Testis (tissue), 3 donors: ENCODE measurements around the gene PNLIP. TPM values are rescaled to one million over a fixed set of nuclear protein-coding genes. Genes with fewer than 3 reads are reported as not detected.

Experiments used
- DNase-seq: peaks from one replicate; pipeline ENCODE4 v3.0.0-alpha.2; 2019
- H3K27ac ChIP-seq, 2 donors: fragments of 200-600 bp; sonication (generic); one replicate each; pipeline ENCODE4 v1.5.1; 2019
- H3K27me3 ChIP-seq: fragments of 200-600 bp; sonication (generic); one replicate; pipeline ENCODE4 v1.5.1; 2019
- H3K36me3 ChIP-seq: fragments of 200-600 bp; sonication (generic); one replicate; pipeline ENCODE4 v1.5.1; 2017; ENCODE audit warnings: low read depth; ENCODE audit errors: missing control alignments
- H3K4me1 ChIP-seq: fragments of 200-600 bp; sonication (generic); one replicate; pipeline ENCODE4 v1.5.1; 2019
- H3K4me3 ChIP-seq, 2 donors: fragments of 200-600 bp; sonication (generic); one replicate each; pipeline ENCODE4 v1.5.1; 2017 to 2019
- H3K9me3 ChIP-seq: fragments of 200-600 bp; sonication (generic); one replicate; pipeline ENCODE4 v1.5.1; 2017
- CTCF ChIP-seq, 3 experiments: fragments of 450-650 bp in 2 of 3; fragments of 200-600 bp in 1 of 3; sonication (generic) in 1 of 3; IDR thresholded peaks; one replicate each; pipeline ENCODE4 v1.5.1; 2016 to 2019; ENCODE audit warnings: antibody characterized with exemption in 3 of 3, mild to moderate bottlenecking in 2 of 3, moderate library complexity in 1 of 3
- POLR2A ChIP-seq: fragments of 450-650 bp; IDR thresholded peaks from one replicate; pipeline ENCODE4 v1.6.1; 2017; ENCODE audit warnings: antibody characterized with exemption, mild to moderate bottlenecking, moderate library complexity
- WGBS, 2 donors: methylation state at CpG; one replicate each; pipeline ENCODE4 v1.1.5; 2018; 5-methylcytosine and 5-hydroxymethylcytosine counted together
- intact Hi-C: fragments of 100-400 bp; cut with DNase I; formaldehyde crosslinking; loops from one replicate; pipeline ENCODE4 v1.15.1; 2023; ENCODE audit warnings: low total_unique reads
- polyA plus RNA-seq: library from polyadenylated mRNA; stranded (reverse); fragments of 350-450 nt; fragmentation: Illumina TruSeq; extraction: RNeasy Lipid Tissue Mini Kit (QIAGEN cat#74804); gene quantifications from one replicate; pipeline ENCODE4 v1.2.3, GENCODE V29; 2014; ENCODE audit warnings: low read depth, low replicate concordance; ENCODE audit not compliant: insufficient read depth
- small RNA-seq, 2 donors: library from RNA; depleted of rRNA; stranded (forward); fragments of <200 nt; gene quantifications; one replicate each; pipeline ENCODE3, GENCODE V24; 2016
- total RNA-seq, 2 donors: library from RNA; depleted of rRNA; stranded (reverse); fragments of >200 nt; gene quantifications; one replicate each; pipeline ENCODE4 v1.2.3, GENCODE V29; 2016

PNLIP gene
- total and polyA plus RNA-seq, 3 donors from 2014 or later: 0.74 TPM; not detected in 2

DNA sequence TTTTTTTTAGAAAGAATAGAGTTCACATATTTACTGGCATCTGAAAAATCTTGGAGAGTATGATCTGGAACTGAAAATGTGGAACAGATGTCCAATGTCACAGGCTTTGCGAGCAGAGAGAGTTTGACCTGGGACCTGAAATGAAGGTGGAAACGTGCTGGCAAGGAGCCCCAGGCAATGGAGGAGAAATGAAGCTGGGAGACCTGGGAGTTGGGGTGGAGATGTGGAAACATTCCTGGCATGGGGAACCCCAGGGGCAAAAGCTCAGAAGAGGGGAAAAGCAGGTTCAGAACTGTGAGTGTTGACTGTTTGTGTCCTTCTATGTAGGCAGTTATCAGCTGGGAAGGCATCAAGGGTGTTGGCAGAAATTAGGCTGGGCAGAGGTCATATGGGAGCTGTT, 67.7 kb downstream of the PNLIP start:
- intact Hi-C loops: no loop called here
- no peaks in the 10 kb centered on the region for H3K36me3 ChIP-seq
- DNase-seq: no peak
- H3K9me3 ChIP-seq: no peaks in the 10 kb centered on the region
- WGBS, 2 donors: 76 to 93% methylated on average over 2 of the region's 2 CpGs
- no peaks in the 10 kb centered on the region for H3K27me3 ChIP-seq
- no peak overlapping the region for H3K27ac ChIP-seq
- TF ChIP-seq POLR2A: no peak
- no peak for TF ChIP-seq CTCF (IDR thresholded peaks at IDR 0.05)
- no peak overlapping the region for H3K4me3 ChIP-seq
- H3K4me1 ChIP-seq: no peaks in the 10 kb centered on the region

DNA sequence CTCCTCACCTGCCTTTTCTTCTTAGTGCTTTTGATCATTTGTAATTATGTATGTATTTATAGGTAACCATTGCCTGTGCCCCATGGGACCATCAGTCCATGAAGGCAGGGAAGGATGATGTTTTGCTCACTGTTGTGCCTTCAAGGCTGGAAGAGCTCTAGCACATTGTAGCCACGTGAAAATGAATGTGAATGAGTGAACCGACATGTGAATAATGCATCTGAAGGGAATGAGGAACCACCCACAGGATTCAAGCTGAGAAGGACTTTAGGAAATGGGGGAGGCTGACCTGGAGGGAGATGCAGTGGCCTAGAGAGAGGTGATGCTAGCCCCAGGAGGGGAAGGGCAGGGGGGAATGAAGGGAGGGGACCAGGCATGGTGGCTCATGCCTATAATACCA, 69.1 kb downstream of the PNLIP start:
- WGBS, 2 donors: 51 to 77% methylated on average over 2 of the region's 2 CpGs
- Histone ChIP-seq H3K27ac (no peak overlapping the region), H3K9me3 (no peaks in the 10 kb centered on the region), H3K4me3 (no peak overlapping the region), H3K4me1 (no peaks in the 10 kb centered on the region), H3K27me3 (no peaks in the 10 kb centered on the region), H3K36me3 (no peaks in the 10 kb centered on the region)
- intact Hi-C loops: no loop called here
- no peak for DNase-seq
- TF ChIP-seq CTCF (IDR thresholded peaks at IDR 0.05): no peak
- TF ChIP-seq POLR2A: no peak

DNA sequence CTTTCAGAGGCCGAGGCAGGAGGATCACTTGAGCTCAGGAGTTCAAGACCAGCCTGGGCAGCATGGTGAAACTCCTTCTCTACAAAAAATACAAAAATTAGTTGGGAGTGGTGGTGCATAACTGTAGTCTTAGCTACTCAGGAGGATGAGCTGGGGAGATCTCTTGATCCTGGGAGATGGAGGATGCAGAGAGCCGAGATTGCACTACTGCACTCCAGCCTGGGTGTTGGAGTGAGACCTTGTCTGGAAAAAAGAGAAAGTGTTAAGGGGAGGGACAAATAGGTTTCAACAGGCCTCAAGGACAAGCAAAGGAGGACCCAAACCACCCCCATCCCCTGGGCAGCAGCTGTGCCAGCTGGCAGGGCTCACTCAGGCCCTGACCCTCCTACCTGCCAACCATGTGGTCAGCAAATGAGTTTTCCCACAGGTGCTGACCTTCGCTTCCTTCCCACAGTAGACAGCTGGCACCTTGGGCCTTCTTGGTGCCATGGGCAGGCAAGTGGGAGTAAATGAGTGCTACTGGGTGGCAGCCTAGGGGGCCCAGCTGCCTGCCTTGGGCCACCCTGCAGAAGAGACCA, 69.6 kb downstream of the PNLIP start:
- WGBS, 2 donors: 95 to 96% methylated on average over 3 of the region's 3 CpGs
- TF ChIP-seq CTCF (IDR thresholded peaks at IDR 0.05): no peak
- TF ChIP-seq POLR2A: no peak
- intact Hi-C loops: no loop called here

More for the DNA sequence above, 69.6 kb downstream of the PNLIP start:
- no peaks in the 10 kb centered on the region for H3K36me3 ChIP-seq
- H3K27ac ChIP-seq: no peak overlapping the region
- H3K9me3 ChIP-seq: no peaks in the 10 kb centered on the region
- no peaks in the 10 kb centered on the region for H3K27me3 ChIP-seq
- H3K4me1 ChIP-seq: no peaks in the 10 kb centered on the region
- DNase-seq: no peak
- H3K4me3 ChIP-seq: no peak overlapping the region

Small RNAs within 50 kb of the gene (small RNA-seq; reads per million reads assigned to genes)
- gene RNU6-1090P: 0 reads per million in 2 donors

Other genes starting within 250 kb of the PNLIP start
- gene CCDC172, start 221.5 kb upstream of the PNLIP start, total RNA-seq: 10 to 100 TPM in 1 of 2 donors, 1 to 10 TPM in 1; 7.3 to 31.4 TPM
- 6.7 TPM for gene CCDC172, start 221.5 kb upstream of the PNLIP start, polyA plus RNA-seq
- gene PNLIPRP3, start 118.1 kb upstream of the PNLIP start, total RNA-seq: not detected
- gene PNLIPRP3, start 118.1 kb upstream of the PNLIP start, polyA plus RNA-seq: not detected
- gene PNLIPRP1, start 45.0 kb downstream of the PNLIP start, total RNA-seq: not detected
- 0.33 TPM for gene PNLIPRP1, start 45.0 kb downstream of the PNLIP start, polyA plus RNA-seq
- gene PNLIPRP2, start 75.0 kb downstream of the PNLIP start, total RNA-seq: under 1 TPM in 1 of 2 donors, not detected in 1; 0.31 TPM
- gene PNLIPRP2, start 75.0 kb downstream of the PNLIP start, polyA plus RNA-seq: 0.61 TPM
- 10 to 100 TPM; 28.4 to 34.6 TPM for gene HSPA12A, start 196.6 kb downstream of the PNLIP start, total RNA-seq
- 20.9 TPM for gene HSPA12A, start 196.6 kb downstream of the PNLIP start, polyA plus RNA-seq